H9 (cell line): ENCODE measurements around the gene PMS1. TPM values are rescaled to one million over a fixed set of nuclear protein-coding genes. Genes with fewer than 3 reads are reported as not detected.

Experiments
- DNase-seq: peaks from one replicate; pipeline ENCODE4 v3.0.0-alpha.2; 2017
- H2AFZ ChIP-seq: one replicate; pipeline ENCODE4 v1.6.1; 2013; ENCODE audit warnings: mild to moderate bottlenecking, low read length, control low read depth, moderate library complexity
- H2AK5ac ChIP-seq: 2 replicates; pipeline ENCODE4 v1.6.1; 2013; ENCODE audit warnings: low read length, control low read depth, mixed read lengths; ENCODE audit not compliant: insufficient read length
- H2BK120ac ChIP-seq: one replicate; pipeline ENCODE4 v1.6.1; 2013; ENCODE audit warnings: low read depth, mild to moderate bottlenecking, low read length, control low read depth, inconsistent platforms; ENCODE audit not compliant: poor library complexity, severe bottlenecking
- H2BK12ac ChIP-seq: 2 replicates; pipeline ENCODE4 v1.6.1; 2013; ENCODE audit warnings: low read length, control low read depth, mixed read lengths, low read depth; ENCODE audit not compliant: insufficient read length
- H2BK15ac ChIP-seq: 2 replicates; pipeline ENCODE4 v1.6.1; 2013; ENCODE audit warnings: low read depth, low read length, control low read depth
- H2BK20ac ChIP-seq: one replicate; pipeline ENCODE4 v1.6.1; 2013; ENCODE audit warnings: low read depth, mild to moderate bottlenecking, low read length, control low read depth, inconsistent platforms; ENCODE audit not compliant: poor library complexity, severe bottlenecking
- H2BK5ac ChIP-seq: 2 replicates; pipeline ENCODE4 v1.6.1; 2013; ENCODE audit warnings: low read length, control low read depth, mixed read lengths; ENCODE audit not compliant: insufficient read length
- H3K14ac ChIP-seq: 2 replicates; pipeline ENCODE4 v1.6.1; 2013; ENCODE audit warnings: low read length, control low read depth; ENCODE audit not compliant: insufficient read depth
- H3K18ac ChIP-seq: 2 replicates; pipeline ENCODE4 v1.6.1; 2013; ENCODE audit warnings: low read depth, mild to moderate bottlenecking, mixed read lengths, low read length, control low read depth; ENCODE audit not compliant: insufficient read length
- H3K23ac ChIP-seq: 2 replicates; pipeline ENCODE4 v1.6.1; 2013; ENCODE audit warnings: low read length, control low read depth, mixed read lengths, low read depth; ENCODE audit not compliant: insufficient read length
- H3K23me2 ChIP-seq: 2 replicates; pipeline ENCODE4 v1.6.1; 2013; ENCODE audit warnings: low read depth, mild to moderate bottlenecking, mixed read lengths, low read length, control low read depth; ENCODE audit not compliant: insufficient read length, poor library complexity, severe bottlenecking
- H3K27ac ChIP-seq: 2 replicates; pipeline ENCODE4 v1.5.1; 2013; ENCODE audit warnings: low read length, control low read depth, mixed read lengths, low read depth; ENCODE audit not compliant: insufficient read length
- H3K27me3 ChIP-seq: 2 replicates; pipeline ENCODE4 v1.6.1; 2013; ENCODE audit warnings: low read length, control low read depth, inconsistent platforms; ENCODE audit not compliant: insufficient read depth
- H3K4ac ChIP-seq: 2 replicates; pipeline ENCODE4 v1.6.1; 2013; ENCODE audit warnings: low read depth, mild to moderate bottlenecking, control low read depth, inconsistent platforms, low read length, moderate library complexity
- H3K4me1 ChIP-seq: 2 replicates; pipeline ENCODE4 v1.6.1; 2013; ENCODE audit warnings: low read length, control low read depth, inconsistent platforms; ENCODE audit not compliant: insufficient read depth
- H3K4me2 ChIP-seq: 2 replicates; pipeline ENCODE4 v1.6.1; 2013; ENCODE audit warnings: low read length, control low read depth, mixed read lengths; ENCODE audit not compliant: insufficient read length, insufficient read depth
- H3K56ac ChIP-seq: 2 replicates; pipeline ENCODE4 v1.6.1; 2013; ENCODE audit warnings: low read depth, mild to moderate bottlenecking, mixed read lengths, low read length, control low read depth; ENCODE audit not compliant: insufficient read length
- H3K79me1 ChIP-seq: 2 replicates; pipeline ENCODE4 v1.6.1; 2013; ENCODE audit warnings: low read depth, mild to moderate bottlenecking, moderate library complexity, low read length, control low read depth, inconsistent platforms; ENCODE audit not compliant: insufficient read depth, poor library complexity, severe bottlenecking
- H3K79me2 ChIP-seq: 2 replicates; pipeline ENCODE4 v1.6.1; 2013; ENCODE audit warnings: low read length, control low read depth, inconsistent platforms; ENCODE audit not compliant: insufficient read depth
- H3K9ac ChIP-seq: 2 replicates; pipeline ENCODE4 v1.6.1; 2013; ENCODE audit warnings: low read length, control low read depth, mixed read lengths; ENCODE audit not compliant: insufficient read length; ENCODE audit errors: extremely low read depth
- H3K9me3 ChIP-seq: one replicate; pipeline ENCODE4 v1.6.1; 2013; ENCODE audit warnings: low read depth, low read length, inconsistent platforms; ENCODE audit not compliant: control insufficient read depth
- H3T11ph ChIP-seq: one replicate; pipeline ENCODE4 v1.6.1; 2013; ENCODE audit warnings: mild to moderate bottlenecking, low read length, control low read depth, inconsistent platforms
- H4K20me1 ChIP-seq: one replicate; pipeline ENCODE4 v1.6.1; 2013; ENCODE audit not compliant: control insufficient read depth, insufficient read length, insufficient read depth
- H4K5ac ChIP-seq: 2 replicates; pipeline ENCODE4 v1.6.1; 2013; ENCODE audit warnings: low read depth, mild to moderate bottlenecking, mixed read lengths, low read length, control low read depth; ENCODE audit not compliant: insufficient read length
- H4K8ac ChIP-seq: replicated peaks from 2 replicates; pipeline ENCODE4 v1.6.1; 2013; ENCODE audit warnings: low read length, control low read depth, mixed read lengths, low read depth; ENCODE audit not compliant: insufficient read length
- H4K91ac ChIP-seq: 2 replicates; pipeline ENCODE4 v1.6.1; 2013; ENCODE audit warnings: low read depth, mild to moderate bottlenecking, moderate library complexity, mixed read lengths, low read length, control low read depth; ENCODE audit not compliant: insufficient read length
- H3K27ac Mint-ChIP-seq, 3 experiments: 2 replicates in 2 of 3; 3 replicates in 1 of 3; pipeline ENCODE4 v1.8.0; 2020 to 2021; ENCODE audit warnings: mixed read lengths in 3 of 3, mild to moderate bottlenecking in 1 of 3, moderate library complexity in 1 of 3
- H3K27me3 Mint-ChIP-seq: 2 replicates; pipeline ENCODE4 v1.8.0; 2021; ENCODE audit warnings: low read depth, mild to moderate bottlenecking, moderate library complexity, mixed read lengths
- H3K36me3 Mint-ChIP-seq, 3 experiments: 2 replicates in 2 of 3; 3 replicates in 1 of 3; pipeline ENCODE4 v1.8.0; 2020 to 2021; ENCODE audit warnings: low read depth in 3 of 3, mixed read lengths in 3 of 3; ENCODE audit not compliant: insufficient read depth in 1 of 3
- H3K4me1 Mint-ChIP-seq, 2 experiments: 2 replicates each; pipeline ENCODE4 v1.8.0; 2020; ENCODE audit warnings: mixed read lengths in 2 of 2
- H3K4me3 Mint-ChIP-seq, 2 experiments: 2 replicates in 1 of 2; 3 replicates in 1 of 2; pipeline ENCODE4 v1.8.0; 2020 to 2021; ENCODE audit warnings: mild to moderate bottlenecking in 2 of 2, mixed read lengths in 2 of 2, moderate library complexity in 1 of 2
- H3K9me3 Mint-ChIP-seq, 2 experiments: 2 replicates in 1 of 2; 3 replicates in 1 of 2; pipeline ENCODE4 v1.8.0; 2020; ENCODE audit warnings: mild to moderate bottlenecking in 2 of 2, mixed read lengths in 2 of 2, moderate library complexity in 1 of 2
- WGBS: extraction: QIAGEN DNeasy Blood & Tissue Kit; methylation state at CpG from one replicate; pipeline ENCODE4 v1.1.7; 2013; ENCODE audit warnings: missing lambda C conversion rate, low lambda C conversion rate, mixed read lengths; ENCODE audit not compliant: insufficient read length; ENCODE audit errors: extremely low coverage; 5-methylcytosine and 5-hydroxymethylcytosine counted together
- total RNA-seq: library from RNA; stranded (reverse); gene quantifications from 2 replicates; pipeline ENCODE4 v1.2.1, GENCODE V29; 2021
- TF ChIP-seq, protein P1 (sequence below): fragments of 200-600 bp; sonication (generic); conservative IDR thresholded peaks from 3 replicates; pipeline ENCODE4 v1.8.0; 2021; ENCODE audit warnings: antibody characterized with exemption, mild to moderate bottlenecking

Gene PMS1
- total RNA-seq, 1 experiment from 2014 or later = 47.2 TPM

DNA sequence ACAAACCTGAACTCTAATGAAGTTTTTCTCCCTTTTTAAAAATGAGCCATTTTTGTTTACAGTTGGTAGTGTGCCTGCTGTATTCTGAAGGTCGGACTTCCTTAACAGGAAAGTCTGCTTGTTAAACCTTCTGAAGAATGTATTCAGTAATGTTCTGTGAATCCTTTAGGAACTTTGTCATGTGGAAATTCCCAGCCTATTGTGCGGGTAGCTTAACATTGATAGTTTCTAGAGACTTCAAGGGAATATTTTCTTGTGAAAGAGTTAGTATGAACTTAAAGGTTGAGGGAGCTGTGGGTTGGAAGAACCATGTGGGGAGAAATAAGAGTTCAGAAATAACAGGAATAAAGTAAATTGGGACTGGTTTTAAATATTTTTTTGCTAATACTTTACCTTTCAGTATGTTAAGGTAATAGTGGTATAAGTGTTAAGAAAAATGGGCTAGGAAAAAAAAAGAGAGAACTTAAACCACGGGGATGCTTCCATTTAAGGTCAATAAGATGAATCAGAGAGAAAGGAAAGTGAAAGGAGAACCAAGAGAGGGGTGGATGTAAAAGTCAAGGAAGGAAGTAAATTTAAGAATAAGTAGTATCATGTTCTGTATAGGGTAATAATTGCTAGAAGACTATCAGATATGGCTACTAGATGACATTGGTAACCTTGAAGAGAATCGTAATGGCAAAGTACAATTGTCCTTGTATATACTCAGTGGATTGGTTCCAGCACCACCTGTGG, 90.5 kb downstream of the PMS1 start:
- H3K14ac ChIP-seq = no peak overlapping the region
- no peaks in the 10 kb centered on the region for H3K79me2 ChIP-seq
- no peaks in the 10 kb centered on the region for H4K20me1 ChIP-seq
- no peaks in the 10 kb centered on the region for H3K79me1 ChIP-seq
- Mint-ChIP-seq H3K4me3 (no peak overlapping the region), H3K27me3 (no peaks in the 10 kb centered on the region), H3K9me3 (no peaks in the 10 kb centered on the region), H3K36me3 (peaks cover 5 to 39% (median 35%) of the 10 kb centered on the region in 3 experiments), H3K4me1 (no peaks in the 10 kb centered on the region), H3K27ac (no peak overlapping the region)
- no peak overlapping the region for H3K27ac ChIP-seq
- H3K23ac ChIP-seq = no peak overlapping the region
- no peak overlapping the region for H2BK15ac ChIP-seq
- no peak overlapping the region for H4K91ac ChIP-seq
- H2BK12ac ChIP-seq = no peak overlapping the region
- TF ChIP-seq, protein P1, sequence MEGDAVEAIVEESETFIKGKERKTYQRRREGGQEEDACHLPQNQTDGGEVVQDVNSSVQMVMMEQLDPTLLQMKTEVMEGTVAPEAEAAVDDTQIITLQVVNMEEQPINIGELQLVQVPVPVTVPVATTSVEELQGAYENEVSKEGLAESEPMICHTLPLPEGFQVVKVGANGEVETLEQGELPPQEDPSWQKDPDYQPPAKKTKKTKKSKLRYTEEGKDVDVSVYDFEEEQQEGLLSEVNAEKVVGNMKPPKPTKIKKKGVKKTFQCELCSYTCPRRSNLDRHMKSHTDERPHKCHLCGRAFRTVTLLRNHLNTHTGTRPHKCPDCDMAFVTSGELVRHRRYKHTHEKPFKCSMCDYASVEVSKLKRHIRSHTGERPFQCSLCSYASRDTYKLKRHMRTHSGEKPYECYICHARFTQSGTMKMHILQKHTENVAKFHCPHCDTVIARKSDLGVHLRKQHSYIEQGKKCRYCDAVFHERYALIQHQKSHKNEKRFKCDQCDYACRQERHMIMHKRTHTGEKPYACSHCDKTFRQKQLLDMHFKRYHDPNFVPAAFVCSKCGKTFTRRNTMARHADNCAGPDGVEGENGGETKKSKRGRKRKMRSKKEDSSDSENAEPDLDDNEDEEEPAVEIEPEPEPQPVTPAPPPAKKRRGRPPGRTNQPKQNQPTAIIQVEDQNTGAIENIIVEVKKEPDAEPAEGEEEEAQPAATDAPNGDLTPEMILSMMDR = no peak
- H3K9me3 ChIP-seq = no peaks in the 10 kb centered on the region
- WGBS = no CpG with 5 or more reads among the region's 4 CpGs
- no peaks in the 10 kb centered on the region for H3K4me1 ChIP-seq
- no peak overlapping the region for H3T11ph ChIP-seq
- H3K23me2 ChIP-seq = no peaks in the 10 kb centered on the region
- no peak overlapping the region for H2BK120ac ChIP-seq
- no peak for DNase-seq
- no peak overlapping the region for H2BK5ac ChIP-seq
- no peak overlapping the region for H3K18ac ChIP-seq
- no peak overlapping the region for H3K4ac ChIP-seq
- H2AFZ ChIP-seq = no peak overlapping the region
- H3K27me3 ChIP-seq = no peaks in the 10 kb centered on the region
- H2BK20ac ChIP-seq = no peak overlapping the region
- no peak overlapping the region for H4K8ac ChIP-seq
- no peak overlapping the region for H3K9ac ChIP-seq
- no peak overlapping the region for H3K4me2 ChIP-seq
- H4K5ac ChIP-seq = no peak overlapping the region
- H3K56ac ChIP-seq = no peak overlapping the region
- H2AK5ac ChIP-seq = no peak overlapping the region
